ENCODE data around the gene PFDN5.

DNA sequence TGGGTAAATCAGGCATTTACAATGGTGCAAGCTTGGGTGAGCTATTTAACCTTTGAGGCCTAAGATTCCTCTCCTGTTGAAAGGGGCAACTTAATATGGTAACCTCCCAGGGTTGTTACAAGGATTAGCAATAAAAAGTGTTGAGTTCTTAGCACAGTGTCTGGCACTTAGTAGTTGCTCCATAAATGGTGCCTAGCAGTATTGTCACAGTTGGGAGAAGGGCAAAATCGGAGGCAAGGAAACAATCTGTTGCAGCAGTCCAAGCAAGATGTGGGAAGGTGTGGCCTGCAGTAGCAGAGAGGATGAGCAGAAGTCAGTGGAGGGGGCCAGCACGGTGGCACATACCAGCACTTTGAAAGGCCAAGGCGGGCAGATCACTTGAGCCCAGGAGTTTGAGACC lies 48.1 kb downstream of the PFDN5 start:
- no peak for TF ChIP-seq CTCF (IDR thresholded peaks at IDR 0.05)
- TF ChIP-seq POLR2A (IDR thresholded peaks at IDR 0.05), result no peak
